ENCODE results near the gene RRP8.

- no peak for TF ChIP-seq CTCF (IDR thresholded peaks at IDR 0.05; ENCODE audit: insufficient read depth, low read length)
- no peak for TF ChIP-seq POLR2AphosphoS5 (IDR thresholded peaks at IDR 0.05; ENCODE audit: low read depth)
- no peak for TF ChIP-seq GABPA (IDR thresholded peaks at IDR 0.05; ENCODE audit: low read depth)
- TF ChIP-seq REST (IDR thresholded peaks at IDR 0.05; ENCODE audit: insufficient replicate concordance, low read depth) = no peak
These were observed 56.7 kb downstream of the RRP8 start for GRCh38 chr11:6546735-6547134.

Data from HL-60 (cell line).